Ascending aorta (tissue), 2 donors: ENCODE results near the gene SLC22A3. TPM values are rescaled to one million over a fixed set of nuclear protein-coding genes. Genes with fewer than 3 reads are reported as not detected.
"Not testable (repeated sequence)": the region's sequence is repeated elsewhere in the genome, so short reads cannot be mapped to it uniquely, and the experiment has no call there.

ENCODE experiments used
- DNase-seq, 2 donors: peaks; one replicate each; pipeline ENCODE4 v3.0.0-alpha.2; 2019; ENCODE audit warnings: low spot score in 2 of 2
- H3K27ac ChIP-seq, 2 donors: fragments of 200-600 bp; sonication (generic); one replicate each; pipeline ENCODE4 v1.5.1; 2016 to 2017; ENCODE audit warnings: mild to moderate bottlenecking in 1 of 2
- H3K27me3 ChIP-seq: fragments of 200-600 bp; sonication (generic); one replicate; pipeline ENCODE4 v1.5.1; 2017
- H3K36me3 ChIP-seq, 2 donors: fragments of 200-600 bp; sonication (generic); one replicate each; pipeline ENCODE4 v1.5.1; 2016
- H3K4me1 ChIP-seq, 2 donors: fragments of 200-600 bp; sonication (generic); one replicate each; pipeline ENCODE4 v1.5.1; 2016 to 2017; ENCODE audit warnings: mild to moderate bottlenecking in 1 of 2
- H3K4me3 ChIP-seq, 2 donors: fragments of 200-600 bp; sonication (generic); one replicate each; pipeline ENCODE4 v1.5.1; 2016 to 2017; ENCODE audit warnings: mild to moderate bottlenecking in 1 of 2
- H3K9me3 ChIP-seq, 2 donors: fragments of 200-600 bp; sonication (generic); one replicate each; pipeline ENCODE4 v1.5.1; 2016
- CTCF ChIP-seq, 3 experiments: fragments of 200-600 bp in 2 of 3; fragments of 450-650 bp in 1 of 3; sonication (generic) in 2 of 3; IDR thresholded peaks; one replicate each; pipeline ENCODE4 v1.5.1; 2016 to 2019; ENCODE audit warnings: antibody characterized with exemption in 3 of 3, mild to moderate bottlenecking in 1 of 3, moderate library complexity in 1 of 3
- intact Hi-C: fragments of 100-400 bp; cut with DNase I; formaldehyde crosslinking; loops from one replicate; pipeline ENCODE4 v1.15.1; 2023
- total RNA-seq: library from RNA; depleted of rRNA; stranded (reverse); fragments of >200 nt; gene quantifications from one replicate; pipeline ENCODE4 v1.1.0, GENCODE V29; 2016

SLC22A3 gene
- total RNA-seq, 1 donor from 2014 or later: 29.6 TPM

GRCh38 chr6:160363016-160363996 lies 15.1 kb downstream of the SLC22A3 start:
- Histone ChIP-seq H3K36me3 (no peaks in the 10 kb centered on the region), H3K4me1 (peaks cover 0 to 30% of the 10 kb centered on the region in 2 donors), H3K27ac (peak overlapping the region; percentile 21 to 22), H3K4me3 (peak overlapping the region in 1 of 2 donors; percentile 30), H3K9me3 (no peaks in the 10 kb centered on the region), H3K27me3 (no peaks in the 10 kb centered on the region)
- intact Hi-C loops: no loop called here
- DNase-seq: no peak
- TF ChIP-seq CTCF (IDR thresholded peaks at IDR 0.05): no peak

GRCh38 chr6:160365117-160365516 lies 16.9 kb downstream of the SLC22A3 start:
- intact Hi-C loops: no loop called here
- Histone ChIP-seq H3K27ac (no peak overlapping the region), H3K9me3 (no peaks in the 10 kb centered on the region), H3K36me3 (no peaks in the 10 kb centered on the region), H3K27me3 (no peaks in the 10 kb centered on the region), H3K4me3 (no peak overlapping the region), H3K4me1 (peaks cover 0 to 20% of the 10 kb centered on the region in 2 donors)
- TF ChIP-seq CTCF (IDR thresholded peaks at IDR 0.05): no peak
- DNase-seq: no peak

- Histone ChIP-seq H3K9me3 (no peaks in the 10 kb centered on the region), H3K36me3 (no peaks in the 10 kb centered on the region)
- intact Hi-C loops: no loop called here
Measured at GRCh38 chr6:160367798-160368547, 19.8 kb downstream of the SLC22A3 start.

GRCh38 chr6:160368670-160369069 lies 20.5 kb downstream of the SLC22A3 start:
- DNase-seq: no peak
- TF ChIP-seq CTCF (IDR thresholded peaks at IDR 0.05): no peak
- H3K4me3 ChIP-seq: no peak overlapping the region
- intact Hi-C loops: no loop called here
- H3K27me3 ChIP-seq: no peaks in the 10 kb centered on the region
- H3K9me3 ChIP-seq: no peaks in the 10 kb centered on the region
- no peaks in the 10 kb centered on the region for H3K4me1 ChIP-seq
- H3K27ac ChIP-seq: no peak overlapping the region
- no peaks in the 10 kb centered on the region for H3K36me3 ChIP-seq

More at GRCh38 chr6:160367798-160368547, 19.8 kb downstream of the SLC22A3 start:
- Histone ChIP-seq H3K27ac (no peak overlapping the region), H3K4me3 (no peak overlapping the region), H3K27me3 (no peaks in the 10 kb centered on the region), H3K4me1 (peaks cover 0 to 1% of the 10 kb centered on the region in 2 donors)
- no peak for TF ChIP-seq CTCF (IDR thresholded peaks at IDR 0.05)
- DNase-seq: no peak

- DNase-seq, H3K36me3 ChIP-seq, intact Hi-C loops, H3K4me3 ChIP-seq, H3K9me3 ChIP-seq, H3K27me3 ChIP-seq: not testable (repeated sequence)
- Histone ChIP-seq H3K27ac (peak overlapping the region; percentile 61 to 79), H3K4me1 (peaks cover 0 to 21% of the 10 kb centered on the region in 2 donors)
Measured at GRCh38 chr6:160373601-160374000, 25.4 kb downstream of the SLC22A3 start.
